Stimulated activated CD8-positive, alpha-beta memory T cell treated with anti-CD3 and anti-CD28 coated beads, Interleukin-12 subunit alpha, Interleukin-12 subunit beta, amount 100 ng/mL, for 4 hours (primary cell): ENCODE data around the gene UXS1.
"Not testable (repeated sequence)": the region's sequence is repeated elsewhere in the genome, so short reads cannot be mapped to it uniquely, and the experiment has no call there.

Experiments used
- DNase-seq: peaks from one replicate; pipeline ENCODE4 v3.0.0-alpha.2; 2020; ENCODE audit warnings: low read depth

The UXS1 gene

GRCh38 chr2:106193977-106194778 lies at the start of gene UXS1:
Gene UXS1 (minus strand): TSS chr2:106194301. CDS start chr2:106194241, 60 bp downstream.
- DNase-seq, result peak; percentile 99

DNA sequence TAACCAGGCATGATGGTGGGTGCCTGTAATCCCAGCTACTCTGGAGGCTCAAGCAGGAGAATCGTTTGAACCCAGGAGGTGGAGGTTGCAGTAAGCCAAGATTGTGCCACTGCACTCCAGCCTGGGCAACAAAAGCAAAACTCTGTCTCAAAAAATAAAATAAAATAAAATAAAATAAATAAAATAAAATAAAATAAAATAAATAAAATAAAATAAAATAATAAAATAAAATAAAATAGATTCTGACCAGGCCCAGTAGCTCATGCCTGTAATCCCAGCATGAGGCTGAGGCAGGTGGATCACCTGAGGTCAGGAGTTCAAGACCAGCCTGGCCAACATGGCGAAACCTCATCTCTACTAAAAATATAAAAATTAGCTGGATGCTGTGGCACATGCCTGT lies 45.4 kb upstream of the UXS1 start:
- DNase-seq, result not testable (repeated sequence)

DNA sequence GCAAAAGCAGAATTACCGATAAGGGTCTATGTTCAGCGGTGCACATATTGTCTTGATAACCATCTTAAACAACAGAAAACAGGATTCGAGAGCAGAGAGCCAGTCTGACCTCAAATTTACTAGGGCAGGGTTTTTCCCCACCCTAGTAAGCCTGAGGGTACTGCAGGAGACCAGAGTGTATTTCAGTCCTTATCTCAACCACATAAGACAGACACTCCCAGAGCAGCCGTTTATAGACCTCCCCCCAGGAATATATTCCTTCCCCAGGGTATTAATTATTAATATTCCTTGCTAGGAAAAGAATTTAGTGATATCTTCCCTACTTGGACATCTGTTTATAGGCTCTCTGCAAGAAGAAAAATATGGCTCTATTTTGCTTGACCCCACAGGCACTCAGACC lies 41.3 kb upstream of the UXS1 start:
- DNase-seq, result not testable (repeated sequence)

GRCh38 chr2:106233350-106233706 lies 39.2 kb upstream of the UXS1 start:
- DNase-seq, result no peak

- DNase-seq, result no peak
Measured at GRCh38 chr2:106232638-106233349, 38.7 kb upstream of the UXS1 start.

DNA sequence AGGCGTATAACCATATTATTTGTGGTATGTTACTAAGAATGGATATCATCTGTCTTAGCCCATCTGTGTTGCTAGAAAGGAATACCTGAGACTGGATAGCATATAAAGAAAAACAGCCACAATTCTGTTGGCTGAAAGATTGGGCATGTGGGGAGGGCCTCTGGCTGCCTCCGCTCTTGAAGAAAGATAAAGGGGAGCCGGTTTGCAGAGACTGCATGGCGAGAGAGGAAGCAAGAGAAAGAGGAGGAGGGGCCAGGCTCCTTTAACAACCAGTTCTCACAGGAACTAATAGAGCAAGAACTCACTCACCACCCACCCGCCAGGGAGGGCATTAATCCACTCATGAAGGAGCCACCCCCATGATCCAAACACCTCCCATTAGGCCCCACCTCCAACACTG lies 29.2 kb upstream of the UXS1 start:
- no peak for DNase-seq

GRCh38 chr2:106222057-106222456 lies 28.0 kb upstream of the UXS1 start:
- not testable (repeated sequence) for DNase-seq

DNA sequence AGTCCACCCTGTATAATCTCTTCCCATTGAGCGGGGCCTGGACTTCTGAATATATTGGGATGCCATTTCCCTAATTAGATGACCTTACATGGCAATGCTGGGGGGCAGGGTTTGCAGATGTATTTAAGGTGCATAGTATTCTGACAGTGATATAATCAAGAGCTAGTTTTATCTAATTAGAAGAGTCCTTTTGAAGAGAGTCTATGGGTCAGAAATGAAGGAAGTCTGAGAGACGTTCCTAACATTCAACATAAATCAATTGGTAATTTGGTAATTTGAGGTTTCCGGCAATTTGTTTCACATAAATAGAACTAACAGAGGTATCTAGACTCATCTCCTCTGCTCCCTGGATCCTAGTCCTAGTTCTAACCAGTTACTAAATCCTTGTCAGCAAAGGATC lies 25.7 kb upstream of the UXS1 start:
- no peak for DNase-seq

DNA sequence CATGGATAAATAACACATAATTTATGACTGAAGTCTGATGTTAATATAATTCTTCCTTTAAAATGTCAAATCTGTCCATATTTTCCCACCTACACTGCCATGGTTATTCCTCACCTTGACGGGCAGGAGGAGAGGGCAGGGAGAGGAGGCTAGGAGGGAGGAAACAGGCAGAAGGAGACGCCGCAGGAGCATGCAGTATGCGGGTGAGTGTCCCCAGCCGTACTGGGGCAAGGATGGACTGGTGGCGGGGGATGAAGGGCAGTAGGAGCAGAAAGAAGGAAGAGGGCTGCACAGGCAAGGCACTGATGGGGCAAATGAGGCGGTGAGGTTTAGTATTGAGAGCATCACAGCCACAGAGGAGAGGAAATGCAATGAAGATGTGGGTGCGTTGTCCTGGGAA lies 25.1 kb upstream of the UXS1 start:
- not testable (repeated sequence) for DNase-seq

GRCh38 chr2:106208874-106209273 lies 14.8 kb upstream of the UXS1 start:
- DNase-seq, result no peak

DNA sequence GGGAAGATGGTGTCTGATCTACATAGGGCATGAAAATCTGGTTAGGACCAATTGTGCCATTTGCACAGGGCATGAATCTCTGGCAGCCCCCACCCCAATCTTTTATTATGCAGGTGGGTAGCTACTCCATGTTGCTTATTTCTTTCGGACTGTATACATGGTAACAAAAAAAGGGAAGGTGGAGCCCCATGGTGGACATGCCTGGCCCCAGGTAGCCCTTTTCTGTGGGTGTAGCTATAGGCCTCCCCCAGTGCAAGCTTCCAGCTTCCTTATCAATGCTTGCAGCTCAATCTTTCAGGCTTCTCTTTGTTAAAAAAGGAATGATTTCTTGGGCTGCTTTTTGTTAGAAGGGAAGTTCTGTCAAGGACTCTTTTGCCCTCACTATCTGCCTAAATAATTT lies 14.3 kb upstream of the UXS1 start:
- no peak for DNase-seq

DNA sequence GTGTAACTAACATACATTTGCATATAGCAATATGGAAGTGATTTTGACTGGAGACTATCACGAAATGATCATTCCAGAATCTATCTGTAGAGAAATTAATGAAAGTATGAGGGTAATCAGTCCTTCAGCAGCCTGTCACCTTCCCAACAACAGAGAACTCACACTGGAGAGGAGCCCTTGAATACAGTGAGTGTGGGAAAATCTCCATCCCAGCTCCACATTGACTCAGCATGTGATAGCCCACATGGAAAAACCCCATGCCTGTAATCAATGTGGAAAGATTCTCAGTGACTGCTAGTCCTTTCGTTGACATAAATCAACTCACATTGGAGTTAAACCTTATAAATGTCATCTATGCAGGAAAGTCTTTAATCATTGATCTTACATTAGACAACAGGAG lies 13.1 kb upstream of the UXS1 start:
- no peak for DNase-seq

DNA sequence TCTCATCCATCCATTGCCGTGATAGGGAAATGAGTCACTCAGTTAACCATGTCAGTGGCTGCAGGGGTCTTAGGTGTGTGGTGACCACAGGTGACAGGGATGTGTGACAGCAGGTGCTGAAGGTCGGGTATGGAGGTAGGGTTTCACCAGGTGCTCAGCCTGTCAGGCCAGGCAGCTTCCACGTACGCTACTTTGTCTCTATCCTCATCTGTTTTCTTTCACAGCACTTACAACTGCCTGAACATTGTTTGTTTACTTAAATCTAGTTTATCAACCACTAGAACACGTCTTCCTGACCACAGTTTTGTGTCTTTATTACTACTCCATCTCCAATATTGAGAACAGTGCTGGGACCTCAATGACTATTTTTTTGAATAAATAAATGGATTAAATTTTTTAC lies 11.4 kb upstream of the UXS1 start:
- DNase-seq, result no peak

DNA sequence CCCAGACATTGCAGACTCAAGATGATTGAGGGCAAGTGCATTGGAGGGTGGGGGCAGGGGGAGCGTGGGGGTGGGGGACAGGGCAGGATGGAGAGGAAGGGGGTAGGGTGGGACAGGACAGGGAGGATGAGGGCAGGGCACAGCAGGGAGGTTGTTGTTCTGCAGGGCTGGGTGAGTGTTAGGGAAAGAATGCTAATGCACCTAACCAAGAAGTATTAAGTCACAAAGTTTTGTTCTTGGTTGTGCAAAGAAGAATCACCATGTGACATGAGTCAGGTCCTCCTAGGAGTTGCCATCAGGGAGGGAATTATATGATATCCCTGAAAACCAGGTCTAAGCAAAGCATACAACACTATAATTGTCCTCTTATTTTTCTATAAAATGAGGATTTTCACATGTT lies 10.4 kb upstream of the UXS1 start:
- DNase-seq, result not testable (repeated sequence)

DNA sequence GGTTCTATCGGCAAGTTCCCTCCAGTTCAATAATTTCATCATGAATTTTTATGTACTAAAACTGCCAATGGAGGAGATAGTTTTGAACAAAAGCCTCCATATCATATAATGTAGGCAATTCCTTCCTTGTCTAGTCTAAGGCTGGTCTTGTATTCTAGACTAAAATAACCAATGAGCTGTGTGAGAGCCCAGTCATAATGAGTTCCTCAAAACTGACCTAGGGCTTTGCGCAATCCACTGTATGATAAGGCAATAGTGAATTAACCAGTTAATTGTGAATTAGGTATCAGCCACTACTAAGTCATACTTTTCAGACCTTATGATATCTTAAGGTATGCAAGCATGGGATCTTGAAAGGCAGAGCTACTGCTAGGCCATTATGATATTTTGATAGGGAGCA lies 7.6 kb upstream of the UXS1 start:
- DNase-seq, result no peak

DNA sequence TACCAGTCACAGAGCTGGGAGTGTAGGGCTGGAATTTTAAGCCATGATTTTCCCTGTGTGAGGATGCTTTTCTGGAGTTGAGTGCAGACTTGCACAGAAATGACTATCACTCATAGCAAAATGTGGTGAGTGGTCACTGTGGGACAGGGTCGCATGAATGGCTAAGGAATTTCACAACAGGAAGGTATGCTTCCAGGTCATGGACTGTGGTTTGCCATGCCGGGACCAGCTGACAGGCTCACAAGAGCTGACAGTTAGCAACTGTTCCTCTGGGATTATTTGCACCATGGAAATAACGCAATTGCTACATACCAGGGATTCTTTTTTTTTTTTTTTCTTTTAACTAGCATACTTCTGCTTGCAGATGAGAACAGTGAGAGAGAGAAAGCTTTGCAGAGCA lies 3.8 kb upstream of the UXS1 start:
- DNase-seq, result no peak

DNA sequence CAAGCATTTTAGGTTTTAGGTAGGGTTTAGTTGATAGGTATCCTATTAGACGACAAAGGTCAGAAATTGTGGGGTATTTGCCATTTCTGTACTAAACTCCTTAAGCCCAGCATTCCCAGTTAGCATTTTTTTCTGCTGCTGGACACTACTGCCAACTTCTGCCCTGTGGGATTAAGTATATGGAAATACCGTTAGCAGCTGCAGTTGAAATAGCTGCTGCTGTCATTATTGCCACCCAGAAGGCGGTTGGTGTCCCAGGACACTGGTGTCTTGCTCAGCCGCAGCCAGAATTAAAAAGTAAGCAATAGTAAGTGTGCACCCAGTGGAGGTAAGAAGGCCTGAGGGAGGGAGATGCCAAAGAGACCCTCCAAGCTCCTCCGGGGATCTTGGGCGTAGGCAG lies 1.9 kb upstream of the UXS1 start:
- DNase-seq, result no peak

DNA sequence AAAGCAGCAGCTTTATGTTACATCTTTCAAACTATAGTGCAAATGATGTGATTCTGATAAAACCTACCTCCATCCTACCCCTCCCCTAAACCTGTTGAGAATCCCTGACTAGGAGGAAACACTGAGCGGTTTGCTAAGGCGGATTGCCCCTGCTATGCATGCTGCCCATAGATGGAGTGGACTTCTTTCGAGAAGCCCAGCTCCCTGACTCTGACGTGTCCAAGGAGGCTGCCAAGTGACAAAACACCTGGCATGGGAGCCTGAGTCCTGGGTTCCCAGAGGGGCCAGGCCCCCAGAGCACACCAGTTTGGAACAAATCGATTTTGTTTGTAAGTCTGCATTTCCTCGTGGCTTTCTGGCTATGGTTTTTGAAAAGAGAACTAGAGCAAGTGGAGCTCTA lies 1.4 kb upstream of the UXS1 start:
- DNase-seq, result no peak

DNA sequence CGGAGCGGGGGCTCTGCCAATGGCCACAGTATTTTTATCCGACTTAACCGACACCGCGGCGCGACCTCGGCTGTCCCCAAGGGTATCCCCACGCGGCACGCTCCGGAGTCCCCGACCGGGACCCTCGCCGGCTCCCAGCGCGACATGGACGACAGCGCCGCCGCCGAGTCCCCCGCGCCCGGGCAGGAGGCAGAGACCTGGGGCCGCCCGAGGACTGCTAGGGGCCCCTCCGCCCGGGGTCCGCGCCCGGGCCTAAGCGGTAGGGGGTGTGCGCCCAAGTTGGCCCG lies 468 bp downstream of the UXS1 start:
- DNase-seq, result no peak

GRCh38 chr2:106192752-106193689 lies 1.1 kb downstream of the UXS1 start:
- DNase-seq, result peak; percentile 15

- no peak for DNase-seq
Measured at GRCh38 chr2:106191511-106192016, 2.5 kb downstream of the UXS1 start.

GRCh38 chr2:106189764-106190468 lies 4.2 kb downstream of the UXS1 start:
- DNase-seq, result no peak
